IPS-15b (cell line): Measurements from ENCODE around the gene SAMD1.

ENCODE experiments used
- H3K27me3 ChIP-seq: one replicate; pipeline ENCODE4 v1.6.1; 2013; ENCODE audit warnings: low read length; ENCODE audit not compliant: control insufficient read depth, insufficient read depth
- H3K36me3 ChIP-seq: one replicate; pipeline ENCODE4 v1.6.1; 2013; ENCODE audit warnings: low read length; ENCODE audit not compliant: control insufficient read depth, insufficient read depth
- H3K4me1 ChIP-seq: one replicate; pipeline ENCODE4 v1.6.1; 2013; ENCODE audit warnings: mild to moderate bottlenecking, low read length; ENCODE audit not compliant: control insufficient read depth, insufficient read depth
- H3K4me3 ChIP-seq: one replicate; pipeline ENCODE4 v1.5.1; 2013; ENCODE audit warnings: low read depth, low read length
- H3K9ac ChIP-seq: one replicate; pipeline ENCODE4 v1.6.1; 2013; ENCODE audit warnings: low read depth, mild to moderate bottlenecking, low read length
- H3K9me3 ChIP-seq: one replicate; pipeline ENCODE4 v1.6.1; 2013; ENCODE audit warnings: mild to moderate bottlenecking, low read length; ENCODE audit not compliant: control insufficient read depth, insufficient read depth

Gene SAMD1

DNA sequence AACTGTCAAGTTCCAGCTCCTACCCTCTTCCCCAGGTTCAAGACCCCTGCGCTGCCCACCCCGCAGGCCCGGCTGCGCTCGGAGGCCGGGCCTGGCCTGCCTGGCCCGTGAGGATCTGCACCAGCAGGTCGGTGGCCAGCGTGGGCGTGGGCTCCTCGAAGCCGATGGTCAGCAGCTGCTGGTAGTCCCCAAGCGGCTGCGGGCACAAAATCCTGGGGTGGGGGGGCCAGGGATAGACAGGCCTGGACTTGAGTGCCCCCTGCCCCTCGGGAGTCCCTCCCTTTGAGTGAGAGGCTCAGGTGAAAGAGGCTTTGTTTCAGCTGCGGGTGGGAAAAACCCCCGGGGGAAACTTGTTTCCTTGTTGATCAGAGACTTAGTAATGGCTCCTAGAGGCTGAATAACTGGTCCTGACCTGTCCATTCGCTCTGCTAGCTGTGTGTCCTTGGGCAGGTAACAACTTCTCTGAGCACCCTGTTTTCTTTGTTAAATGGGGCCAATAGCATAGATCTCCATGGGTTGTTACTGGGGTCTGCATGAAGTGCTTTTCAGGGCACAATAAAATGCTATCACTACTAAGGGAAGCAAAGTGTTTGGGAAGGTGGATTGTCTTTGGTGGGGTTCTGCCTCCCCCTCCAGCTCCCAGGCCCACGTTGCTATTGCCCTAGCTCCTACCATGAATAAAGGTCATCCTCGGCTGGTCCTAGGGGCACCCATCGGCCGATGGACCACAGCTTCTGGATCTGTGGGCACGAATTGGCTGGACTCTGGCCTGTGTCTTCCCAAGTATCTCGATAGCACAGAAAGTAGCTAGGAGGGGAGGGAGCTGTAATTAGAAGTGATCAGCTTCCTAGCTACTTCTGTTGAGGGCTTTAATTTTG lies 8.5 kb downstream of the SAMD1 start:
- H3K9me3 ChIP-seq = no peaks in the 10 kb centered on the region
- peak overlapping the region; percentile 47 for H3K9ac ChIP-seq
- H3K36me3 ChIP-seq = no peaks in the 10 kb centered on the region
- H3K4me1 ChIP-seq = peaks cover 3% of the 10 kb centered on the region
- peaks cover 25% of the 10 kb centered on the region for H3K27me3 ChIP-seq
- H3K4me3 ChIP-seq = peak overlapping the region; percentile 86

DNA sequence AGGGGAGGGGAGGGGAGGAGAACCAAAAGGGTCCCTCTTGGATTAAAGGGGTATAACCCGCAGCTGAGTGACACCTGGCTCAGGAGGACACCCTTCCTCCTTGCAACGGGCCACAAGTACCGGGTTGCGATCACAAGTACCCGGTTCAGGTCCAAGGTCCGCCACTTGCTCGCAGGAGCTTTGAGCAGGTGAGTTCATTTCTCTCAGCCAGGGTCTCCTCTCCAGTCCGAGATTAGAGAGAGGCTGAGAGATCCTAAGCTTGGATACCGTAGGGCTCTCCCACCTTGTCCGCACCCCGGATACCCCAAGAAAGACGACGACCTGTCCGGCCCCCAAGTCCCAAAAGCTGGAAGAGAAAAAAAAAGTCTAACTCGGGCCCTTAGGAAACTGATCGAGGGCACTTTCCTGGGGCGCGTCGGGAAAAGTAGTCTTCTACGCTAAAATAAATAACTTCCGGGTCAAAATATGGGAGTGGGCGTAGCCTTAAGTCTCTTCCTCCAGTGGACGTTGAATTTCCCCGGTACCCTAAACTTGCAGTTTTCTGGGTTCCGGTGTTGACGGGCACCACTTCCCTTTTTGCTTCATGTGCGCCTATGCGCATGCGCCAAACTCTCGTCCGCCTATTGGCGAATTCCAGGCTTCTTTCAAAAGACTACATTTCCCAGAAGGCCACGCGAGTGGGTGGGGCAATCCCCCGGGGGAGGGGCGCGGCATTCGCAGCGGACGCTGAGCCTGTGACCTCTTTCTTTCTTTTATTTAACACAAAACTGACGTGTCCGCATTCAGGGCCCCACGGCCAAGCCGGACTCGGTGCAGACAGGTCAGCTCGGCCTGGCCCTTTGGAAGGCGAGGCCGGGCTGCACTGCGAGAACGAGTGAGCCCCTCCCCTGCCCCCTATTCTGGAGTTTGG lies 9.4 kb downstream of the SAMD1 start:
- Histone ChIP-seq H3K27me3 (peaks cover 22% of the 10 kb centered on the region), H3K4me3 (peak overlapping the region; percentile 86), H3K36me3 (no peaks in the 10 kb centered on the region), H3K4me1 (peaks cover 3% of the 10 kb centered on the region), H3K9me3 (no peaks in the 10 kb centered on the region), H3K9ac (peak overlapping the region; percentile 85)

DNA sequence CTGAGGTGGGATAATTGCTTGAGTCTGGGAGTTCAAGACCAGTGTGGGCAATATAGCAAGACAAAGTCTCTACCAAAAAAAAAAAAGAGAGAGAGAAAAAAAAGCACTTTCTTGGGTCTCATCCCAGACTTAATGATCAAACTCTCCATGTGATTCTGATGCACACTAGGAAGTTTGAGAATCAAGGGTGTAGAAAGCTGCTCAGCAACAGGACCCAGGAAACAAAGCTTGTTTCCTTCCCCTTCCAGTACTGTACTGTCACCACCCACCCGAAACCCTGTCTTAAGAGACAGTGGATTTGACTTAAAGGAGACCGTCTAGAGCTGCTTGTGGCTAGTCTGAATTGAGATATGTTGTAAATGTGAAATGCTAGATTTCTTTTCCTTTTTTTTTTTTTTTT lies 12.1 kb downstream of the SAMD1 start:
- Histone ChIP-seq H3K4me3 (no peak overlapping the region), H3K4me1 (peaks cover 3% of the 10 kb centered on the region), H3K27me3 (peaks cover 35% of the 10 kb centered on the region), H3K9me3 (no peaks in the 10 kb centered on the region), H3K36me3 (no peaks in the 10 kb centered on the region), H3K9ac (no peak overlapping the region)

DNA sequence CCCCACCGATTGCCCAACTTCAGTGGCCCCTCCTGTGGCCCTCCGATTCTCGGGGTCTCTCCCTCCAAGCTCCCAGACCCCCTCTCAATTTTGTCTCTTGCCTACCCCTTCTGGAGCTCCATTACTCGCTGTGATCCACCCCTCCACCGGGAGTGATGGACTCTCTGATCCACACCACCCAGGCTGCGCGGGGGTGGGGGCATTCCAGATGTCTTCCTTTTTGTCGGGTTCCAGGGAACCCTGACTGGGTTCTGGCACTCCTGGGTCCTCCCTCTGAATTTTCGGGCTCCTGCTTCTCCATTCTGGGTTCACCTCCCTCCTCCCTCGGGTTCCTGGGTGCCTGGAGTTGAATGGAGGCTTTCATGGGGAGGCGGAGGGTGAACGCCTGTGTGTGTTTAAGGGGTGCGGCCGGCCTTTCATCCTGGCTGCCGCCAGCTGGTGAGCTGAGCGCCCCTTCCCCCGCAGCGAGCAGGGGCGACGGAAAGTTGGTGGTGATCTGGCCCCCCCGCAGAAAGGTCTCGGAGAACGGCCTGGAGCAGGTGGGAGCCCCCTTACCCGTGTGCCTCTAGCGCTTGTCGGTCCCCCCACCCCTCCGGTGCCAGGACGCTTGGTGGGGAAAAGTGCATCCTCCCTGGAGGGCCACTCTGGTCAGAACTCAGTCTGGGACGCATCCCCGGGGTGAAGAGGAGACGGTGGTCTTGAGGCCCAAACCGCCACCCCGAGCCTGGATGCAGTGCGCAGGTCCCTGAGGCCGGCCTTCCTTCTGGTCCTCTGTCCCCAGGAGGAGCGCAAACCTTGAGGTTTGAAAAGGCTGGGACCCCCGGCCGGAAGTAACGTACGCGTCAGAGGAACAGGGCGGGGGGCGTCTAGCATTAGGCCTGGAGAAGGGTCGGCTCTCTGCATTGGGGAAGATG lies 16.4 kb downstream of the SAMD1 start:
- no peaks in the 10 kb centered on the region for H3K4me1 ChIP-seq
- peaks cover 47% of the 10 kb centered on the region for H3K27me3 ChIP-seq
- H3K9ac ChIP-seq = no peak overlapping the region
- peak overlapping the region; percentile 66 for H3K4me3 ChIP-seq
- H3K36me3 ChIP-seq = no peaks in the 10 kb centered on the region
- H3K9me3 ChIP-seq = no peaks in the 10 kb centered on the region

DNA sequence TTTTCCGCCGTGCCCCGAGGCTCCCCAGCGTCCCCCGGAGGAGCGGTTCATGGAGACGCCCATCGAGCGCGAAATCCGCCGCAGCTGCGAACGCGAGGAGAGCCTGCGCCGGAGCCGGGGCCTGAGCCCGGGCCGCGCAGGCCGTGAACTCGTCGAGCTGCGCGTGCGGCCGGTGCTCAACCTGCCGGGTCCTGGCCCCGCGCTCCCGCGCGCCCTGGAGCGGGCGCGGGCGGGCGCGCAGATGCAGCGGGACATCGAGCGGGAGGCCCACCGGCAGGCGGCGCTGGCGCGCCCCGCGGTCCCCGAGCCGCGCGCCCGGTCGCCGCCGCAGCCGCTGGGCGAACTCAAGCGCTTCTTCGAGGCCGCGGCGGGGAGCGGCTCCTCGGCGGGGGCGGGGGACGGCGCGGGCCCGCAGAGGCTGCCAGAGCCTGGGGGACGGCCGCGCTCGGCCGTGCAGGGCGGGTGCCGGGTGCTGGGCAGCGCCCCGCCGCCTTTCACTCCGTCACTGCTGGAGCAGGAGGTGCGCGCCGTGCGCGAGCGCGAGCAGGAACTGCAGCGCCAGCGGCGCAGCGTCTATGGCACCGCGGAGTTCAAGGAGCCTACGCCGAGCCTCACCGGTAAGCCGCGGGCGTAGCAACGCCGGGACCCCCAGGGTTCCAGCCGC lies 17.2 kb downstream of the SAMD1 start:
- Histone ChIP-seq H3K4me3 (peak overlapping the region; percentile 66), H3K9ac (no peak overlapping the region), H3K9me3 (no peaks in the 10 kb centered on the region), H3K4me1 (no peaks in the 10 kb centered on the region), H3K36me3 (no peaks in the 10 kb centered on the region), H3K27me3 (peaks cover 45% of the 10 kb centered on the region)

DNA sequence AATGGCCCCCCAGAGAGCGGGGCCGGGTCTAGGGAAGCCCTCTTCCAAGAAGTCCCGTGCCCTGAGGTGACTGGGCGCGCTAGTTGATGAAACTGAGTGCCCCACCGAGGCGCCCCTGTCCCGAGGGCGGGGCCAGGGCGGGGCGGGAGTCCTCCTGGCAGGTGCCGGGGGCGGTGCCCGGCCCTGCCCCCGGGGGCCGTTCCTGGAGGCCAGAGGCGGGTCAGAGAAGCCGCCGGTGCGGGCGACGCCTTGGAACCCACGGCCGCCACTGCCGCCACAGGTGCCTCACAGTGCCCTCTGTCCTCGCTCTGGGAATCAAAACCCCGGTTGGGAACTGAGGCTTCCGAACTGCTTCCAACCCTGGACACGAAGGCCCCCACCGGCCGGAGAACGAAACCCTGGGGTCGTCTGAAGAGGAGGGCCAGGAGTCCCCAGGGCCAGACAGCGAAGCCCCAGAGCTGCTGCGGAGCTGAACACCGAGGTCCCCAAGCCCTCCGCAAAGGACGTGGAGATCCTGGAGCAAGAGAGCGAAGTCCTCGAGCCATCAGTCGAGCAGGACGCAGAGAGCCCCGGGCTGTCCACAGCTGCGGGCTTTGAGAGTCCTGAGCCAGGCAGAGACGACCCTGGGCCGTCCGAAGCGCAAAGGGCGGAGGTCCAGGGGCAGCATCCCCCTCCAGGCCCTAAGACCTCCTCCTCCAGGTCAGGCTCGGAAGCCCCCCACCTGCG lies 17.9 kb downstream of the SAMD1 start, which contains the start of gene MISP3:
Gene MISP3 (plus strand): TSS at position 252 of the 726 bp plus-strand sequence. CDS start 524 bp downstream, outside the sequence.
- no peak within 1 kb of the TSS for H3K9ac ChIP-seq
- no peaks in the 10 kb centered on the region for H3K4me1 ChIP-seq
- no peaks in the 10 kb centered on the region for H3K36me3 ChIP-seq
- H3K27me3 ChIP-seq = peaks cover 42% of the 10 kb centered on the region
- no peaks in the 10 kb centered on the region for H3K9me3 ChIP-seq
- H3K4me3 ChIP-seq = peak within 1 kb of the TSS; percentile 66

DNA sequence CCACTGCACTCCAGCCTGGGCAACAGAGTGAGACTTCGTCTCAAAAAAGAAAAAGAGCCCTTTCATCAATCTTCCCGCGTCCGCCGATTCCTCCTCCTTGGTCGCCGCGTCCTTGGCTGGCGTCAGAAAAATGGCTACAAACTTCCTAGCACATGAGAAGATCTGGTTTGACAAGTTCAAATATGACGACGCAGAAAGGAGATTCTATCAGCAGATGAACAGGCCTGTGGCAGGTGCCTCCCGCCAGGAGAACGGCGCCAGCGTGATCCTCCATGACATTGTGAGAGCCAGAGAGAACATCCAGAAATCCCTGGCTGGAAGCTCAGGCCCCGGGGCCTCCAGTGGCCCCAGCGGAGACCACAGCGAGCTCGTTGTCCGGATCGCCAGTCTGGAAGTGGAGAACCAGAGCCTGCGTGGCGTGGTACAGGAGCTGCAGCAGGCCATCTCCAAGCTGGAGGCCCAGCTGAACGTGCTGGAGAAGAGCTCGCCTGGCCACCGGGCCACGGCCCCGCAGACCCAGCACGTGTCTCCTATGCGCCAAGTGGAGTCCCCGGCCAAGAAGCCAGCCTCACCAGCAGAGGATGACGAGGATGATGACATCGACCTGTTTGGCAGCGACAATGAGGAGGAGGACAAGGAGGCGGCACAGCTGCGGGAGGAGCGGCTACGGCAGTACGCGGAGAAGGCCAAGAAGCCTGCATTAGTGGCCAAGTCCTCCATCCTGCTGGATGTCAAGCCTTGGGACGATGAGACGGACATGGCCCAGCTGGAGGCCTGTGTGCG lies 20.1 kb downstream of the SAMD1 start:
- Histone ChIP-seq H3K36me3 (no peaks in the 10 kb centered on the region), H3K4me3 (no peak overlapping the region), H3K9me3 (no peaks in the 10 kb centered on the region), H3K9ac (no peak overlapping the region), H3K27me3 (peaks cover 32% of the 10 kb centered on the region), H3K4me1 (no peaks in the 10 kb centered on the region)

DNA sequence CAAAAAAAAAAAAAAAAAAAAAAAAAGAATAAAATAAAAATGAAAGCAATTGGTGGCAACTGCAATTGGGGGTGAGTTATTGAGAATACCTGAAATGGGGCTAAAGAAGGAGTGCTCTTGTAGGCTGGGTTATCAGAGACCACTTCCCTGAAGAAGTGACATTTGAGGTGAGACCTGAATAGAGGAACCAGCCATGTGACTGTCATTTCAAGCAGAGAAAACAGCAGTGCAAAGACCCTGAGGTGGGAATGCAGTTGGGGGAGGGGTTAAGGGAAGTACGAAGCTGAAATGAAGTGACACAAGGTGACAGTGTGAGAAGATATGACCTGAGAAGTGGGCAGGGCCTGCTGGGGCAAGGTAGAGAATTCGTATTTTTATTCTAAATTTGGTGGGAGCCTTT lies 24.4 kb downstream of the SAMD1 start:
- peaks cover 4% of the 10 kb centered on the region for H3K27me3 ChIP-seq
- H3K9ac ChIP-seq = no peak overlapping the region
- H3K4me1 ChIP-seq = no peaks in the 10 kb centered on the region
- no peak overlapping the region for H3K4me3 ChIP-seq
- H3K9me3 ChIP-seq = no peaks in the 10 kb centered on the region
- H3K36me3 ChIP-seq = no peaks in the 10 kb centered on the region

DNA sequence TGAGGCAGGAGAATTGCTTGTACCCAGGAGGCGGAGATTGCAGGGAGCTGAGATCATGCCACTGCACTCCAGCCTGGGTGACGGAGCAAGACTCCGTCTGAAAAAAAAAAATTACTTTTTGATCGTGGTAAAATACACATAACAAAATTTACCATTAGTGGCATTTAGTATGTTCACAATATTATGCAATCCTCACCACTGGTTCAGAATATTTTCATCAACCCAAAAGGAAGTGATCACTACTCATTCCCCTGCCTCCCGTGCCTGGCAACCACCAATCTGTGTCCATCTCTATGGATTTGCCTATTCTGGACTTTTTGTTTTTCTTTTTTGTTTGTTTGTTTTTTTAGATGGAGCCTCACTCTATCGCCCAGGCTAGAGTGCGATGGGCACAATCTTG lies 27.4 kb downstream of the SAMD1 start:
- no peak overlapping the region for H3K4me3 ChIP-seq
- H3K9ac ChIP-seq = no peak overlapping the region
- no peaks in the 10 kb centered on the region for H3K36me3 ChIP-seq
- no peaks in the 10 kb centered on the region for H3K4me1 ChIP-seq
- no peaks in the 10 kb centered on the region for H3K9me3 ChIP-seq
- peaks cover 16% of the 10 kb centered on the region for H3K27me3 ChIP-seq

DNA sequence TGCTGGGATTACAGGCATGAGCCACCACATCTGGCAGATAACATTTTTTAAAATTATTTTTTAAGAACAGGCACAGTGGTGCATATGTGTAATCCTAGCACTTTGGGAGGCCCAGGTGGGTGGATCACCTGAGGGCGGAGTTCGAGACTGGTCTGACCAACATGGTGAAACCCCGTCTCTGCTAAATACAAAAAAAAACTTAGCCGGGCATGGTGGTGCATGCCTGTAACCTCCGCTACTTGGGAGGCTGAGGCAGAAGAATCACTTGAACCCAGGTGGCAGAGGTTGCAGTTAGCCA lies 28.0 kb downstream of the SAMD1 start:
- Histone ChIP-seq H3K27me3 (peaks cover 18% of the 10 kb centered on the region), H3K4me3 (no peak overlapping the region), H3K9ac (no peak overlapping the region), H3K9me3 (no peaks in the 10 kb centered on the region), H3K36me3 (no peaks in the 10 kb centered on the region), H3K4me1 (no peaks in the 10 kb centered on the region)
